HG03520 (cell line): ENCODE data around the gene FOXE3.

Experiments used
- ATAC-seq: cut with Tn5 transposase; IDR thresholded peaks from one replicate; pipeline ENCODE4 v1.9.1; 2021; ENCODE audit warnings: mild to moderate bottlenecking, moderate library complexity; ENCODE audit not compliant: unreplicated experiment

The FOXE3 gene

GRCh38 chr1:47434051-47434842, 18.2 kb downstream of the FOXE3 start:
- ATAC-seq = no peak

DNA sequence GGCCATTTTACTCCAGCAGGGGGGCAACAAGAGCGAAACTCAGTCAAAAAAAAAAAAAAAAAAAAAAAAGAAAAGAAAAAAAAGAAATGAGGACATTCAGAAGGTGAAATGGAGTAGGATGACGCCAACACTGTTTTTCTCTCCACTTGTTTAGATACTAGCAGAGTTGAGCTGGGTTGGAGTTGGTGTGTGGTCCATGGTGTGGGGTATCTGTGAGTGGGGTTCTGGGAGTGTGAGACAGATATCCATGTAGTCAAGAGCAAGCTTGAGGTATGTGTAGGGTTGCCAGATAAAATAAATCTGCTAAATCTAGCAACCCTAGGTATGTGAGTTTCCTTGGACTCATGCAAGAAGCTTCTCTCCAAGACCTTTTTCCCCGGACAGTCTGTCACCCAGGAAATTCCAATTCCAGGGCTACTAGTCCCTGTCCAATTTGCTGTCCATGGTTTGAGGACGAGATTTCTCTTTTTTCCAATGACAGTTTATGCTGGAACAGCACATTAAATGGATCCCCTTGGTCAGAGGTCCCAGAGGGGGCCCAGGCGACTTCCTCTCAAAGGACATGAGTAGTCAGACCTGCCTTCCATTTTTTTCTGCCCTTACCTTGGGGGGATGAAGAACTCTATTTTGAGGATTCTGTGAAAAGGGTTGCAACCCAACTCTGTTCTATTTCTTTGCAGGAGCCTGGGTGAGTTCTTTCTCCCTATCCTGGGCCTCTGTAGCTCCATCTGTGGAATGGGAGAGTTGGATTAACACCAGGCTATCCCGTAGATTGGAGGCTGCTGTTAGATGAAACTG, 19.6 kb downstream of the FOXE3 start:
- ATAC-seq = no peak

DNA sequence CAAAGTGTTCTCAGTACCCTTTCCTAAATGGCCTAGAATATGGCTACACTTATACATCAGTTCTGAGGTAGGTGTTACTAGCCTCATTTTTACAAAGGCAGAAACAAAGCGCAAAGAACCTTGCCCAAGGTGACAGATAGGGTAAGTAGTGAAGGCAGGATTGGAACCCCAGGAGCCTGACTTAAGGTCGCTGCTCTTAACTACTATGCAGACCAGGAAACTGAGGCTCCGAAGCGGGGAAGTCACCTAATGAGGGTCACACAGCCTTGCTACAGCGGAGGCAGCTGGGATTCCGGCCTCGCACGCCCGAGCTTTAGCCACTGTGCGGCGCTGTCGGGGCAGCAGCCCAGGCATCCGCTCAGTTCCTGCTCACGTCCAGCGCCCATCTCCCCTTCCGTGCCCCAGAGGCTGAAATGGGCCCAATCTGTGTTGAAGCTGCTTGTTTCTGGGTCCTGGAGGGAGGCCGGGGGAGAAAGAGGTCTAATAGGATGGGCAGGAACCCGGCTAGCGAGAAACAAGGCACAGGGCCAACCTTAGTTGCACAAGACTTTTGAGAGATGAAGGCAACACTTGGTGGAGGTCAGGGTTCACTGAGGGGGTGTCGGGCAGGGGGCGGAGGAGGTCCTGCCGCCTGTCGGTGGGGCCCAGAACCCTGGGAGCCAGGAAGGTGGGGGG, 20.4 kb downstream of the FOXE3 start:
- peak; percentile 48 for ATAC-seq

DNA sequence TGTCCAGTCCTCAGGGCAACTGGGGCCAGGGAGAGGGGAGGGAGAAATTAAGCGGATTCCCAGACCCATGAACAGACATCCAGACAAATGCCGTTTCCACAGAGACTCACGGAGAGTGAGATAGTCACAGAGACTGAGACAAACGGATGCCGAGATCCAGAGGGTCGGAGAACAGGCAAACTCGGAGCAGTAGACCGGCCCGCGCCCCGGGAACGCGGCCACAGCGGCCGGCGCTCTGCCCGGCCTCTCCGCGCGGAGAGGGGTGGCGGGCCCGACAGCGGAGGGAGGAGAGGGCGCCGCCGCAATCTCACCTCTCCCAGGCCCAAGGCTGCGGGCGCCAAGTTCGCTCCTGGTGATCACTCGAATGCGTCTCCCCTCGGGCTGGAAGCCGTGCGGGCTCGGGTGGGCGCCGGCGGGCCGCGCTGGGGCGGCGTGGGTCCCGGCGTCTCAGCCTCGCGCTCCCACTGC, 20.9 kb downstream of the FOXE3 start:
- ATAC-seq = peak; percentile 2

DNA sequence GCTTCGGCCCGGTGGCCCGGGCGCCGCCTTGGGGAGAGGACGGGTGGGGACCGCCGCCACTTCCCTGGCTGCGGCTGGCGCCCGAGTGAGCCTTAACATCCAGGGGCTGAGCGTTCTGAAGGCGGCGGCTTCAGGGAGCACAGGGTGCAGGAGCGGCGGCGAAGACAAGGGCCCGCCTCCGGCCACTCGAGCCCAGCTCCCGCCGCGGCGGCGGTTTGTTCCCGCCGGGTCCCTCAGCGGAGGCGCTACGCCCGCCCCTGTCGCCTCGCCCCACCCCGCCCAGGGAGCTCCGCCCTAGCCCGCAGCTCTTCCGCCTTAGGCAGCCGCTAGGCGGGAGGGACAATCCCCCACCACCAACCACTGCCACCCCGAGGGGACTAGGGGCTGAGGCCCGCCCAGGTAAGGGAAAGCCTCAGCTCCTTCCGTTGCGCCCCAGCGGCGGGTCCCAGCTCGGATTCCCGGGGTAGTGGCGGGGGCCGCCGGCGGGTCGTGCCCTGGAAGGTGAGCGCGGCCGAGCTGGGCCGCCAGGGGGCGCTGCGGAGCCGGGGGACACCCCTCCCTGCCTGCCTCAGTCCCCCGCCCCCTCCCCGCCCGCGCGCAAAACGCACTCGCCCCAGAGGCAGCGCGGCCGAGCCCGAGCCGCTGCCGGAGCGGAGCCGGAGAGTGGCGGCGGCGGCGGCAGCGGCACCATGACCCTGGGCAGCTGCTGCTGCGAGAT, 21.5 kb downstream of the FOXE3 start, which contains the start of gene FOXD2:
FOXD2 (plus strand) TSS at position 598 of the 718 bp plus-strand sequence; CDS start at position 690, 92 bp downstream.
- peak; percentile 78 for ATAC-seq

- ATAC-seq = peak; percentile 1
Observed at GRCh38 chr1:47438165-47439016, 22.3 kb downstream of the FOXE3 start.

- ATAC-seq = no peak
Observed at GRCh38 chr1:47439017-47439818, 23.1 kb downstream of the FOXE3 start.

GRCh38 chr1:47439819-47440598, 23.9 kb downstream of the FOXE3 start:
- ATAC-seq = no peak

DNA sequence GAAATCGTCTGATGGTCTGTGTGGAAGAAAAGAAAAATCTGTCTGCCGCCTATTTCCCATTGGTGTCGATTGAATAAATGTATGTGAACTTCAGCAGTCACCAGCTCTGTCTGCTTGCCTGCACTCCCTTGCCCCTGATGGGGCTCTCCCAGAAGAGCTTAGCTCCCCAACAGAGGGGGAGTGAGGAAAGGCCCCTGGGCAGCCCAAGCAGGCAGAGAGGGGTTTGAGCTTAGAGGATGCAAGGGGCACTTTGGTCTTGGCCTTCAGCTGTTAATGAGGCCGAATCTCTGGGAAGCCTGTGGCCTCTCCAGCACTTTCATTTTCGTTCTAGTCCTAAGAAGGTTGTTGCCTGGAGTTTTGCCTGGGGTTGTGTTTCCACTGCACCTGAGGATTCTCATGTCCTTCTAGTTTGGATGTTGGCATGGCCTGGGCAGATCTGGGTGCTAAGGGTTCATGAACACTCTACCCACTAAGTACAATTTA, 24.6 kb downstream of the FOXE3 start:
- ATAC-seq = no peak

GRCh38 chr1:47441450-47442106, 25.5 kb downstream of the FOXE3 start:
- ATAC-seq = no peak

DNA sequence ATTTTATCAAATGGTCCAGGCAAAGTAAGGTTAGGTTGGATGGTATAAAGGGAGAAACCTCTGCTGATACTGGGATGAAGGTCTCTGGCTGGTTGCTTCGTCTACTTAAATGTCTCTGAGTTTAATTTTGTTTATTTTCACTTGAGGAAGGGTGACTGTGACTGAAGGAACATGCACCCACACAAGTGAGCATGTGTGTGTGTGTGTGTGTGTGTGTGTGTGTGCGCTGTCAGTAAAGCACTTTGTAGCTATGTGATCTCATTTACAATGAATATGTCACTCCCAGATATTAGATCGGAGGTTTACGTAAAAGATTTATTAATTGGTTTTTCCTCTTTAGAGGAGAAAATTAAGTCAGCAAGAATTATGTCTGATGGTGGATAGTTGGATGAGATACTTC, 26.1 kb downstream of the FOXE3 start:
- no peak for ATAC-seq

GRCh38 chr1:47442842-47443529, 26.9 kb downstream of the FOXE3 start:
- ATAC-seq = no peak

DNA sequence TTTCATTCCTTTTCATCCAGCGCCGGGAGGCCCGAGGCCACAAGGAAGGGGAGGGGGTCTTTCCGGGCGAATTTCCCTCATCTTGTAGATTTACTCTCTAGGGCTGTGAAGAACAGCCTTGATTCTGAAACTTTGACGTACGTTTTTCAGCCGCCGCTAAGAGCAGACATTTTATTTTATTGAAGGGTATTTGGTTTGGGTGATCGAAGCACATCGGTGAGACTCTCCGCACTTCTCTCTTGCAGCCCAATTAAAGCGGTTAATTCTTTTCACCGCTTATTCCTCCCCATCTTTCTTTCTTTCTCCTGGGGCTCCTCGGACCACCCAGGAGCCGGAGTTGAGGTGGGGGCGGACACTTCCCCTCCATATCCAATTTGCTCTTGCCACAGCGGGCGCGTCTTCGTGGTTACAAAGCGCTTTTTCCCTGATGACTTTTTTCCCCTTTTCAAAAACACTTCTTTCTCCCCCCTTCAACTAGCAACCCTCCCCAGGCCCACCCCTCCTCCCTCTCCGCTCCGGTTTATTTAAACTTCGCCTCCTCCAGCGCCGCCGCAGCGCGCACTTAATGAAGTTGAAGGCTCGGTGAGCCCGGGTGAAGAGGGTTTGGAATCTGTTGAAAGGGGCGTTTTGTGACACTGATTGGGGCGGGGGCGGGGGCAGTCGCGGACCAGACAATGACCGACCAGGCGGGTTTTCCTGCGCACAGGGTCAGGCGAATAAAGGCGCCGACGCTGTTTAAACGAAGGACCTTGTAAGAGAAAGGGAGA, 27.6 kb downstream of the FOXE3 start:
- no peak for ATAC-seq

DNA sequence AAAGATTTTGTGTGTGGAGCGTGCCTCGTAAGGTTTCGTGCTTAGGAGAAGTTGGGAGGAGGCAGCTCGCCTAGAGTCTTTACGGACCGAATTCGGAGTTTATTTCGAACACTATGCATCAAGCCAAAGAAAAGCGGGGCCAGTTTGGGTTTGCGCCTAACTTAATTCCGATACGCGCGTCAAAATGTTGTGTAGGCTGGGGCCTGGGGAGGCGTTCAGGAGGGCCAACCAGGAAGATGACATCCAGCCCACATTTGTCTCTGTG, 28.1 kb downstream of the FOXE3 start:
- ATAC-seq = no peak

- ATAC-seq = no peak
Observed at GRCh38 chr1:47444562-47445465, 28.7 kb downstream of the FOXE3 start.
